Thyroid gland (tissue), 4 donors: Measurements from ENCODE around the gene VAMP2. TPM values are rescaled to one million over a fixed set of nuclear protein-coding genes. Genes with fewer than 3 reads are reported as not detected.
A peak's percentile ranks its signal among the peaks of the same experiment; 100 is the strongest.

ENCODE experiments used
- DNase-seq, 2 donors: peaks; one replicate each; pipeline ENCODE4 v3.0.0-alpha.2; 2019
- H3K27ac ChIP-seq, 3 donors: fragments of 200-600 bp; sonication (generic); 1 replicate in 2 of 3; 2 replicates in 1 of 3; pipeline ENCODE4 v1.5.1; 2016 to 2019; ENCODE audit warnings: mild to moderate bottlenecking in 1 of 3, moderate library complexity in 1 of 3
- H3K27me3 ChIP-seq: fragments of 200-600 bp; sonication (generic); one replicate; pipeline ENCODE4 v1.5.1; 2019
- H3K36me3 ChIP-seq, 2 donors: fragments of 200-600 bp; sonication (generic); one replicate each; pipeline ENCODE4 v1.5.1; 2016 to 2019
- H3K4me1 ChIP-seq, 2 donors: fragments of 200-600 bp; sonication (generic); one replicate each; pipeline ENCODE4 v1.5.1; 2017 to 2019
- H3K4me3 ChIP-seq, 3 donors: fragments of 200-600 bp; sonication (generic); replicated peaks in 1 of 3; 1 replicate in 2 of 3; 2 replicates in 1 of 3; pipeline ENCODE4 v1.5.1; 2016; ENCODE audit warnings: mild to moderate bottlenecking in 1 of 3
- H3K9me3 ChIP-seq: fragments of 200-600 bp; sonication (generic); one replicate; pipeline ENCODE4 v1.5.1; 2017
- CTCF ChIP-seq, 6 experiments: fragments of 200-600 bp in 3 of 6; fragments of 450-650 bp in 3 of 6; sonication (generic) in 3 of 6; IDR thresholded peaks; one replicate each; pipeline ENCODE4 v1.5.1; 2016 to 2019; ENCODE audit warnings: antibody characterized with exemption in 6 of 6, mild to moderate bottlenecking in 2 of 6, inconsistent platforms in 1 of 6, moderate library complexity in 1 of 6
- POLR2A ChIP-seq, 2 donors: fragments of 450-650 bp; IDR thresholded peaks; one replicate each; pipeline ENCODE4 v1.6.1; 2017; ENCODE audit warnings: antibody characterized with exemption in 2 of 2, mild to moderate bottlenecking in 2 of 2, moderate library complexity in 1 of 2
- WGBS, 2 donors: methylation state at CpG; one replicate each; pipeline ENCODE4 v1.1.5; 2017; 5-methylcytosine and 5-hydroxymethylcytosine counted together
- intact Hi-C: fragments of 100-400 bp; cut with DNase I; formaldehyde crosslinking; loops from one replicate; pipeline ENCODE4 v1.15.1; 2023
- total RNA-seq, 4 donors: library from RNA; depleted of rRNA; stranded (reverse); fragments of >200 nt; gene quantifications; one replicate each; pipeline ENCODE4 v1.2.3, GENCODE V29; 2016

The VAMP2 gene
- total RNA-seq, 4 donors from 2014 or later = 30.6 to 35.2 (median 33.4) TPM

GRCh38 chr17:8150194-8151119, 12.3 kb downstream of the VAMP2 start:
- H3K9me3 ChIP-seq = no peaks in the 10 kb centered on the region
- peak overlapping the region in 1 of 3 donors; percentile 81 for H3K4me3 ChIP-seq
- H3K27me3 ChIP-seq = no peaks in the 10 kb centered on the region
- H3K36me3 ChIP-seq = peaks cover 54 to 58% of the 10 kb centered on the region in 2 donors
- no peak for DNase-seq
- intact Hi-C loops = no loop called here
- H3K27ac ChIP-seq = peak overlapping the region; percentile 93 to 100 (median 98)
- peaks cover 30 to 33% of the 10 kb centered on the region in 2 donors for H3K4me1 ChIP-seq
- TF ChIP-seq POLR2A (IDR thresholded peaks at IDR 0.05) (no peak), CTCF (IDR thresholded peaks at IDR 0.05) (no peak)
- WGBS, 2 donors = 75 to 82% methylated on average over 11 to 15 of the region's 18 CpGs

DNA sequence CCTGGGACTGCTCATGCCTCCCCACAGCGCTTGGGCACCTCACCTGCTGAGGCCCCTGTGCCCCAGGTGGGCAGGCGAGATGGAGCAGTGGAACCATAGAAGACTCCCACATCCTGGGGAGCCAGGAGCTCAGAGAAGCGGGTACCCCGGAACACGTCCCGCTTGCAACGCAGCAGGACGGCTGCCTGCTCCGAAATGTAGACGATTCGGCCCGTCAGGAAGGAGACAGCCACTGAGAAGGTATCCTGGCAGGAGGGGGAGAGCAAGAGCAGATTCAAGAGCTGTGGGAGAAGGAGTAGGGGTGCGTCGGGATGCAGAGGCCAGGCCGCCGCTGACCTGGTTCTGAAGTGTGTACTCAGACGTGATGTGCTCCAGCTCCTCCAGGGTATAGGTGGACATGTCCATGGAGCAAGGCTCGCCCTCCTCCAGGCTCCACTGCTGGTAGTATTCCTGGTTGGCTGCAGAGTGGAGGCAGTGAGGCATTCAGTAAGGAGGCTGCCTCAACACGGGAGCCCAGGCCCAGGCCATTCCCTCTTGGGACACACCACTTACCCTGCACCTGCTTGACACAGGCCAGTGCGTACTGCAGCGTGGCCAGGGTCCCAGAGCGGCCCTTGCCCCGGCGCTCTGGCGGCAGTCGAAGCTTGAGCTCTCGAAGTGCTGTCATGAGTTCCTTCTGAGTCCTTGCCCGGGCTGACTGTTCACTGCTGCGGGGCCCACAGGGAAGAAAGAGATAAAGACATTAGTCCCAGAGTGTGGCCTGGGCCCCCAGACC, 13.1 kb downstream of the VAMP2 start:
- Histone ChIP-seq H3K27me3 (no peaks in the 10 kb centered on the region), H3K36me3 (peaks cover 62 to 66% of the 10 kb centered on the region in 2 donors), H3K4me3 (no peak overlapping the region), H3K4me1 (peaks cover 30 to 33% of the 10 kb centered on the region in 2 donors), H3K9me3 (no peaks in the 10 kb centered on the region), H3K27ac (peak overlapping the region in 2 of 3 donors; percentile 98 to 100)
- intact Hi-C loops = loop anchor here (10.0 kb wide), 1 partner anchor 305 kb away; no protein-coding TSS in a partner anchor
- DNase-seq = no peak
- 91 to 93% methylated on average over 21 to 25 of the region's 29 CpGs for WGBS, 2 donors
- no peak for TF ChIP-seq CTCF (IDR thresholded peaks at IDR 0.05)
- TF ChIP-seq POLR2A (IDR thresholded peaks at IDR 0.05) = no peak

DNA sequence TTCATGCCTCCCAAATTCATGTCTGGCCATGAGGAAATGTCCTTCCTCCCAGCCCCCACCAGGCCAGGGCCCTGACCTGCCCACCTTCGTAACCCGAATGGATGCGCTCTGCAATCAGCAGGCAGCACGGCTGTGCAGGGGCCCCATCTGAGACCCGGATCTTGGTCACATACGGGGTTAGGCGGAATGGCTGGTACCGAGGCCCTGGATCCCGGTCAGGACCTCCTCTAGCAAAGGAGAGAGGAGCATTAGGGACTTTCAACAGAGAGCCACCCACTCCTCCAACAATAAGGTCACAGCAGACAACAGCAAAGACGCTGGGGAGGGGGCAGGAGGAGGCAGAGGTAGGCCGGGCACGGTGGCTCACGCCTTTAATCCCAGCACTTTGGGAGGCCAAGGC, 14.2 kb downstream of the VAMP2 start:
- H3K36me3 ChIP-seq = peaks cover 73 to 77% of the 10 kb centered on the region in 2 donors
- no peaks in the 10 kb centered on the region for H3K9me3 ChIP-seq
- H3K27ac ChIP-seq = peak overlapping the region in 2 of 3 donors; percentile 70 to 98
- DNase-seq = no peak
- intact Hi-C loops = loop anchor here (10.0 kb wide), 1 partner anchor 304 kb away; no protein-coding TSS in a partner anchor
- no peak overlapping the region for H3K4me3 ChIP-seq
- no peak for TF ChIP-seq CTCF (IDR thresholded peaks at IDR 0.05)
- TF ChIP-seq POLR2A (IDR thresholded peaks at IDR 0.05) = no peak
- peaks cover 27 to 28% of the 10 kb centered on the region in 2 donors for H3K4me1 ChIP-seq
- WGBS, 2 donors = 94 to 96% methylated on average over 13 of the region's 13 CpGs
- H3K27me3 ChIP-seq = no peaks in the 10 kb centered on the region

- Histone ChIP-seq H3K4me1 (peaks cover 20 to 22% of the 10 kb centered on the region in 2 donors), H3K27ac (peak overlapping the region in 2 of 3 donors; percentile 70 to 98), H3K4me3 (no peak overlapping the region), H3K9me3 (no peaks in the 10 kb centered on the region), H3K36me3 (peaks cover 79 to 83% of the 10 kb centered on the region in 2 donors), H3K27me3 (no peaks in the 10 kb centered on the region)
- intact Hi-C loops = loop anchor here (10.0 kb wide), 1 partner anchor 303 kb away; no protein-coding TSS in a partner anchor
- 93 to 98% methylated on average over 12 to 13 of the region's 13 CpGs for WGBS, 2 donors
- TF ChIP-seq CTCF (IDR thresholded peaks at IDR 0.05) (no peak), POLR2A (IDR thresholded peaks at IDR 0.05) (no peak)
- DNase-seq = no peak
Measured at GRCh38 chr17:8147805-8148404, 14.8 kb downstream of the VAMP2 start.
